SU-DHL-6 (cell line): ENCODE results near the gene SSRP1.

ENCODE experiments used
- H2AFZ ChIP-seq: fragments of 200-600 bp; sonication (generic); 2 replicates; pipeline ENCODE4 v1.6.1; 2014; ENCODE audit warnings: low read depth, mild to moderate bottlenecking, moderate library complexity, mixed read lengths, antibody characterized with exemption, low read length; ENCODE audit not compliant: severe bottlenecking
- H3F3A ChIP-seq: fragments of 200-600 bp; shearing (Covaris generic); 2 replicates; pipeline ENCODE4 v1.6.0; 2016; ENCODE audit warnings: antibody characterized with exemption, mild to moderate bottlenecking; ENCODE audit not compliant: insufficient read depth
- H3K27ac ChIP-seq: fragments of 200-600 bp; sonication (generic); 2 replicates; pipeline ENCODE4 v1.5.1; 2016; ENCODE audit warnings: low read depth, mild to moderate bottlenecking, low read length, moderate library complexity, mixed read lengths
- H3K27me3 ChIP-seq: fragments of 200-600 bp; sonication (generic), shearing (Covaris generic); 2 replicates; pipeline ENCODE4 v1.6.0; 2014; ENCODE audit warnings: mild to moderate bottlenecking, low read length
- H3K36me3 ChIP-seq: fragments of 200-600 bp; sonication (generic); 2 replicates; pipeline ENCODE4 v1.6.1; 2014; ENCODE audit warnings: mild to moderate bottlenecking, low read length, mixed read lengths
- H3K4me2 ChIP-seq: fragments of 300-600, 200-600 bp; shearing (Covaris generic), sonication (generic); 2 replicates; pipeline ENCODE4 v1.6.0; 2014; ENCODE audit warnings: low read length, low read depth, mild to moderate bottlenecking; ENCODE audit not compliant: poor library complexity, severe bottlenecking
- H3K4me3 ChIP-seq: fragments of 200-600 bp; sonication (generic); 2 replicates; pipeline ENCODE4 v1.5.1; 2014; ENCODE audit warnings: antibody characterized with exemption, low read length, mild to moderate bottlenecking, mixed read lengths; ENCODE audit not compliant: insufficient read depth, poor library complexity, severe bottlenecking
- H3K79me2 ChIP-seq: fragments of 200-600 bp; sonication (generic); 2 replicates; pipeline ENCODE4 v1.6.1; 2014; ENCODE audit warnings: mild to moderate bottlenecking, low read length, moderate library complexity; ENCODE audit not compliant: insufficient read depth
- H3K9ac ChIP-seq: fragments of 200-600 bp; sonication (generic); 2 replicates; pipeline ENCODE4 v1.7.0; 2014; ENCODE audit warnings: mild to moderate bottlenecking, low read length
- H3K9me2 ChIP-seq: fragments of 200-600 bp; sonication (generic); replicated peaks from 2 replicates; pipeline ENCODE4 v1.6.1; 2014; ENCODE audit warnings: low read length; ENCODE audit not compliant: insufficient read depth
- H3K9me3 ChIP-seq: fragments of 200-600 bp; sonication (generic); 2 replicates; pipeline ENCODE4 v1.6.1; 2014; ENCODE audit warnings: low read length, mixed read lengths; ENCODE audit not compliant: insufficient read depth
- H4K20me1 ChIP-seq: fragments of 200-600 bp; sonication (generic); 2 replicates; pipeline ENCODE4 v1.6.1; 2014; ENCODE audit warnings: low read depth, mild to moderate bottlenecking, antibody characterized with exemption, low read length, moderate library complexity, mixed read lengths
- EZH2phosphoT487 ChIP-seq: fragments of 200-600 bp; sonication (generic), shearing (Covaris generic); conservative IDR thresholded peaks from 2 replicates; pipeline ENCODE4 v1.6.1; 2018; ENCODE audit warnings: mild to moderate bottlenecking, antibody characterized with exemption, low read length, moderate library complexity, mixed read lengths
- TF ChIP-seq, protein P1 (sequence below): fragments of 200-600 bp; sonication (generic); IDR thresholded peaks from one replicate; pipeline ENCODE4 v1.5.1; 2017; ENCODE audit warnings: antibody characterized with exemption, mild to moderate bottlenecking, low read length, moderate library complexity; ENCODE audit not compliant: insufficient read depth, poor library complexity, severe bottlenecking

SSRP1 gene

DNA sequence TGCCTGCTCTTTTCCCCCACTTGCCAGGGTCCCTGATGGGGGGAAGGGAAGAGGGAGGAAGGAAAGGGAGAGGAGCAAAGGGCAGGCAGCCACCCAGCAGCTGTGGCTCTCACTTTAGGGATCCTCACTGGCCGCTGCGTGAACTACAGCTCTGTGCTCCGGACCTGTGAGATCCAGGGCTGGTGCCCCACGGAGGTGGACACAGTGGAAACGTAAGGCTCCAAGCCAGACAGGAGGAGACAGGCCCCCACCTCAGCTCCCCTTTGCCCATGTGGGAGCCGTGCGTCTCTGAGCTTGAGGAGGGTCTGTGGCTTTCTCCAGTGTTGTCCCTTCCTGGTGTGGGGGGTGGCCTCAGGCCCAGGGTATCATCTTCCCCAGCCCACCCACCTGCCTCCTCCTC is 12.4 kb upstream of the SSRP1 start:
- Histone ChIP-seq H4K20me1 (no peaks in the 10 kb centered on the region), H3K79me2 (no peaks in the 10 kb centered on the region), H3K27ac (no peak overlapping the region), H3K4me2 (no peak overlapping the region), H3K9ac (no peak overlapping the region), H3K36me3 (no peaks in the 10 kb centered on the region), H2AFZ (no peak overlapping the region), H3K4me3 (no peak overlapping the region), H3F3A (no peaks in the 10 kb centered on the region), H3K9me2 (no peaks in the 10 kb centered on the region), H3K27me3 (no peaks in the 10 kb centered on the region), H3K9me3 (no peaks in the 10 kb centered on the region; the same call in 1 of the 2 replicates)
- no peak for TF ChIP-seq EZH2phosphoT487

DNA sequence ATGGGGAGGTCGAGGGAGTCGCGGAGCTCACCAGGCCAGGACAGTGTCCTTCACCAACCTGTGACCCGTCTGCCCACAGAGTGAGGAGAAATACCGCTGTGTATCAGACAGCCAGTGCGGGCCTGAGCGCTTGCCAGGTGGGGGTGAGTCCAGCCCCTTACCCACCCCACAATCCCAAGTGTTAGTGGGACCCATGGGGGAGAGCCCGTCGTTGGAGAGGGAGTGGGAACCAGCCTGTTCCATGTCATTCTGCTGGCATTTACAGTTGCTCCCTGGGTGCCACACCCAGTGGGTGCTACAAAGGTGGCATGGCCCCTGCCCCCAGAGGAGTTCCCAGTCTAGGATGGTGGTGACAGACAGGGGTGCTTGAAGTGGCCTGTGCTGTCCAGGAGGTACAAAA is 11.6 kb upstream of the SSRP1 start:
- Histone ChIP-seq H2AFZ (no peak overlapping the region), H3K79me2 (no peaks in the 10 kb centered on the region), H3F3A (no peaks in the 10 kb centered on the region), H3K36me3 (no peaks in the 10 kb centered on the region), H3K9ac (no peak overlapping the region), H3K9me3 (no peaks in the 10 kb centered on the region; the same call in 1 of the 2 replicates), H3K4me2 (no peak overlapping the region), H3K27ac (no peak overlapping the region), H4K20me1 (no peaks in the 10 kb centered on the region), H3K27me3 (no peaks in the 10 kb centered on the region), H3K4me3 (no peak overlapping the region), H3K9me2 (no peaks in the 10 kb centered on the region)
- TF ChIP-seq EZH2phosphoT487: no peak
- TF ChIP-seq, protein P1, sequence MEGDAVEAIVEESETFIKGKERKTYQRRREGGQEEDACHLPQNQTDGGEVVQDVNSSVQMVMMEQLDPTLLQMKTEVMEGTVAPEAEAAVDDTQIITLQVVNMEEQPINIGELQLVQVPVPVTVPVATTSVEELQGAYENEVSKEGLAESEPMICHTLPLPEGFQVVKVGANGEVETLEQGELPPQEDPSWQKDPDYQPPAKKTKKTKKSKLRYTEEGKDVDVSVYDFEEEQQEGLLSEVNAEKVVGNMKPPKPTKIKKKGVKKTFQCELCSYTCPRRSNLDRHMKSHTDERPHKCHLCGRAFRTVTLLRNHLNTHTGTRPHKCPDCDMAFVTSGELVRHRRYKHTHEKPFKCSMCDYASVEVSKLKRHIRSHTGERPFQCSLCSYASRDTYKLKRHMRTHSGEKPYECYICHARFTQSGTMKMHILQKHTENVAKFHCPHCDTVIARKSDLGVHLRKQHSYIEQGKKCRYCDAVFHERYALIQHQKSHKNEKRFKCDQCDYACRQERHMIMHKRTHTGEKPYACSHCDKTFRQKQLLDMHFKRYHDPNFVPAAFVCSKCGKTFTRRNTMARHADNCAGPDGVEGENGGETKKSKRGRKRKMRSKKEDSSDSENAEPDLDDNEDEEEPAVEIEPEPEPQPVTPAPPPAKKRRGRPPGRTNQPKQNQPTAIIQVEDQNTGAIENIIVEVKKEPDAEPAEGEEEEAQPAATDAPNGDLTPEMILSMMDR: no peak

DNA sequence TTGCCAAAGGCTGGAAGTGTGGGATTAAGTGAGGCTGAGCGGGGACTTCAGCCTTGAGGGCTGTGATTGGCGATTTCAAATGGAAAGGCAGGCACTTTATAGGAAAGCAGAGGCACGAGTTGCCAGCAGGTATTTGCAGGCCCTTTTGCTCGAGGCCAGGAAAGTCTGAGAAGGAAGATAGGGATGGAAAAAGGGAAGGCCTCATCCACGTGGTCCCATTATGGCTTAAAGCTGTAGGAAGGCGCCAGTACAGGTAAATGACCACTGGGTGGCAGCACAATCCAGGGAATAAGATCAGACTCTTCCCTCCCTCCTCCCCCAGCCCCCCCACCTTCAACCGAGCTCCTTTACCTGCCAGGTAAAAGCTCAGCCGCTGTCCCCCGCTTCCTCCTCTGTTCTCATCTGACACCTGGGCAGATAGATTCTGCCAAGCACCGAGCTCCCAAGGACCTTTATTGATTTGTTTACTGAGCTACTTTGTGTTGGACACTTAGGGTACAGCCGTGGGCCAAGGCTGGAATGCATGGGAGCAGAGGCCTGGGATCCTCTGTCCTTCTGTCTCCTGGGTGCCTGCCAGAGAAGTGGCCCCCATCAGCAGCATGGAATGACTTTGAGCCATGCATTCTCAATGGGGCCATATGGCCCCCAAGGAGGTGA is 10.0 kb upstream of the SSRP1 start:
- Histone ChIP-seq H3K9me3 (no peaks in the 10 kb centered on the region), H3F3A (no peaks in the 10 kb centered on the region), H3K79me2 (no peaks in the 10 kb centered on the region), H3K27ac (no peak overlapping the region), H4K20me1 (no peaks in the 10 kb centered on the region), H3K4me3 (no peak overlapping the region), H3K27me3 (no peaks in the 10 kb centered on the region), H3K9me2 (no peaks in the 10 kb centered on the region), H3K4me2 (no peak overlapping the region), H3K9ac (no peak overlapping the region), H2AFZ (no peak overlapping the region), H3K36me3 (no peaks in the 10 kb centered on the region)
- TF ChIP-seq EZH2phosphoT487: no peak
- TF ChIP-seq, protein P1: peak; percentile 66

DNA sequence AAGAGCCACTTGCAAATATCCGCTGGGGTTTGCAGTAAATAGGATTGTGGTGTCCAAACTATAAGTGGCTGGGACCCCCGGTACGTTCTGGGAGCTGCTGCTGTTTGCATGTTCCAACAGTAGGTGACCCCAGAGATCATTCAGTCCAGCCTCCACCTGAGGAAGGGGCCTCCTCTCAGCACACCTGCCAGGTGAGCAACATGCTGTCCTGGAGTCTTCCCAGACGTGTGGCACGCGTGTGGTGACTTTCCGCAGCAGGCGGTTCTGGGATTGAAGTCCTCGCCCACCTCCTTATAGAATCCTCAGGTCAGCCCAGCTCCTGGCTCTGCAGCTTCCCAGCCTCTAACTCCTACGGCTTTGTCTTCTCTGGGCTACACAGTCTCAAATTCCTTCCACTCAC is 9.1 kb upstream of the SSRP1 start:
- Histone ChIP-seq H4K20me1 (no peaks in the 10 kb centered on the region), H3K27me3 (no peaks in the 10 kb centered on the region), H3K9ac (no peak overlapping the region), H3K9me3 (no peaks in the 10 kb centered on the region), H3K79me2 (no peaks in the 10 kb centered on the region), H3K36me3 (no peaks in the 10 kb centered on the region), H3F3A (no peaks in the 10 kb centered on the region), H3K4me2 (no peak overlapping the region), H3K9me2 (no peaks in the 10 kb centered on the region), H3K27ac (no peak overlapping the region), H2AFZ (no peak overlapping the region), H3K4me3 (no peak overlapping the region)
- TF ChIP-seq, protein P1: no peak
- no peak for TF ChIP-seq EZH2phosphoT487
